Measurements from ENCODE around the gene EFCAB11.

Gene EFCAB11

DNA sequence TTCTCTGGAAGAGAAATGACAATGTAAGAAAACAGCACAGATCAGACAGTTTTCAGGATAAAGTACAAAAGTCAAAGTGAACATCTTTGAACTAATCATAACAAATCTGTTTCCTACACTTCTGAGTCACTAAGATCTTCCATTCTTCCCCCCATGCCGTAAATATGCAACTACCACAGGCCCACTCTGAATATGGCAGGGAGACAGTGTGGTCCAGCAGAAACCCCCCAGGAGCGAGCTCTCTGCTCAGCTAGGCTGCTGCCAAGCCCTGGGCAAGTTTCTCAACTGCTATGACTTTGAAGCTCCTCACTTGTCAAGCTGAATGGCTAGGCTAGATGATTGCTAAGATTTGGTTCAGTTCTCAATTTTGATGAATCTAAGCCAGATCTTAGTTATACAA is 148.1 kb downstream of the EFCAB11 start:
- no peak for DNase-seq (ENCODE audit: low read depth)
- TF ChIP-seq, protein P1, sequence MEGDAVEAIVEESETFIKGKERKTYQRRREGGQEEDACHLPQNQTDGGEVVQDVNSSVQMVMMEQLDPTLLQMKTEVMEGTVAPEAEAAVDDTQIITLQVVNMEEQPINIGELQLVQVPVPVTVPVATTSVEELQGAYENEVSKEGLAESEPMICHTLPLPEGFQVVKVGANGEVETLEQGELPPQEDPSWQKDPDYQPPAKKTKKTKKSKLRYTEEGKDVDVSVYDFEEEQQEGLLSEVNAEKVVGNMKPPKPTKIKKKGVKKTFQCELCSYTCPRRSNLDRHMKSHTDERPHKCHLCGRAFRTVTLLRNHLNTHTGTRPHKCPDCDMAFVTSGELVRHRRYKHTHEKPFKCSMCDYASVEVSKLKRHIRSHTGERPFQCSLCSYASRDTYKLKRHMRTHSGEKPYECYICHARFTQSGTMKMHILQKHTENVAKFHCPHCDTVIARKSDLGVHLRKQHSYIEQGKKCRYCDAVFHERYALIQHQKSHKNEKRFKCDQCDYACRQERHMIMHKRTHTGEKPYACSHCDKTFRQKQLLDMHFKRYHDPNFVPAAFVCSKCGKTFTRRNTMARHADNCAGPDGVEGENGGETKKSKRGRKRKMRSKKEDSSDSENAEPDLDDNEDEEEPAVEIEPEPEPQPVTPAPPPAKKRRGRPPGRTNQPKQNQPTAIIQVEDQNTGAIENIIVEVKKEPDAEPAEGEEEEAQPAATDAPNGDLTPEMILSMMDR (IDR thresholded peaks at IDR 0.05; ENCODE audit: control insufficient read depth, extremely low read depth, insufficient read depth), result no peak
- H3K4me3 ChIP-seq (ENCODE audit: low read depth, low read length), result no peak overlapping the region

DNA sequence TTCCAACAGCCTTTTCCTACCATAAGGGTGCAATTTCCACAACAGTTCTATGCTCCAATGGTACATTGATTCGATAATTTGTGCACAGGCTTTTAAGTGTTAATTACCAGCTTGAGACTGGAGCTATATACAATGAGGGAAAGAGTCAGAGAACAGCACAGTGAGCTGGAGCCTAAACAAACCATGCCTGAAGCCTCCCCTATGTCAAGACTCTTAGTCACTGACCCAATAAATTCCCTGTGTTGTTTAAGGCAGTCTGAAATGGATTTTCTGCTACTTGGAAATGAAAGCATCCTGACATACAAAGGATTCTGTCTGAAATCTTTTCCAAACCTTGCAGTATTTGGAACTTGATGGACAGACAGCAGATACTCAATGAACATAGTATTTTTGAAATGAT is 149.0 kb downstream of the EFCAB11 start:
- DNase-seq (ENCODE audit: low read depth), result no peak
- no peak overlapping the region for H3K4me3 ChIP-seq (ENCODE audit: low read depth, low read length)
- TF ChIP-seq, protein P1 (IDR thresholded peaks at IDR 0.05; ENCODE audit: control insufficient read depth, extremely low read depth, insufficient read depth), result no peak

DNA sequence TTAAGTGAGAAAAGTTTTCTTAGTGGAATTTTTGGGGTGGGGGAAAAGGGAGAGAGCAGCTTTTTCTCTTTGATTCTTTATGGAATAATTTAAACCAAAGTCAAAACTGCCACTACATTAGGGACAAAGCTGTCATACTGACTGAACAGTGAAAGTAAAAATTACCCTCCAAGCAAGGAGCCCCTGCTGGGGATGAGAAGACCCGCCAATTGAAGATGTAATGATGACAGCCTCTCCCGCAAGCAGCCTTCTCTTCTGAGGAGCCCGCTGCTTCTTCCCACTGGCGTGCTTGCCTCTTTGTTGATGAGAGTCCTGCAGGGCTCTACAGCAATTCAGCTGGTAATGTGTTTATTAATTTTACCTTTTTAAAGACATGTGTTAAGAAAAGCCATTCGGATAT is 151.0 kb downstream of the EFCAB11 start:
- no peak for DNase-seq (ENCODE audit: low read depth)
- no peak overlapping the region for H3K4me3 ChIP-seq (ENCODE audit: low read depth, low read length)
- TF ChIP-seq, protein P1 (IDR thresholded peaks at IDR 0.05; ENCODE audit: control insufficient read depth, extremely low read depth, insufficient read depth), result no peak

DNA sequence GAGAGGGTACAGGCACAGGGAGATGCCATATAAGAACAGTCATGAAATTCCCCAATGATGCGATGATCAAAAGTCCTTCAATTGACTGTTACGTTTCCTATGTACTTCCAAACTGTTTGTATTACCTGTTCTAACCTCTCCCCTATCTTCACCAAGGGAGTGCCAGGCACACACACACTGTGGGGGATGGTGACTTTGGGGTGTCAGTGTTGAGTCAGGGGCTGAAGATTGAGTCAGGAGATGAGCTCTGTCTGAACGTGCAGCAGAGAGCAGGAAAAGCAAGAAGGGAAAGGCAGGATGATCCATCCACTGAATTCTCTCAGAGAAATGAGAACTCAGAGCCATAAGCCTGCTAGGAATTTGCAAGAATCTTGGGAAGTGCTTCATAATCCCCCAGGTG is 153.4 kb downstream of the EFCAB11 start:
- H3K4me3 ChIP-seq (ENCODE audit: low read depth, low read length), result no peak overlapping the region
- TF ChIP-seq, protein P1 (IDR thresholded peaks at IDR 0.05; ENCODE audit: control insufficient read depth, extremely low read depth, insufficient read depth), result no peak
- DNase-seq (ENCODE audit: low read depth), result no peak

DNA sequence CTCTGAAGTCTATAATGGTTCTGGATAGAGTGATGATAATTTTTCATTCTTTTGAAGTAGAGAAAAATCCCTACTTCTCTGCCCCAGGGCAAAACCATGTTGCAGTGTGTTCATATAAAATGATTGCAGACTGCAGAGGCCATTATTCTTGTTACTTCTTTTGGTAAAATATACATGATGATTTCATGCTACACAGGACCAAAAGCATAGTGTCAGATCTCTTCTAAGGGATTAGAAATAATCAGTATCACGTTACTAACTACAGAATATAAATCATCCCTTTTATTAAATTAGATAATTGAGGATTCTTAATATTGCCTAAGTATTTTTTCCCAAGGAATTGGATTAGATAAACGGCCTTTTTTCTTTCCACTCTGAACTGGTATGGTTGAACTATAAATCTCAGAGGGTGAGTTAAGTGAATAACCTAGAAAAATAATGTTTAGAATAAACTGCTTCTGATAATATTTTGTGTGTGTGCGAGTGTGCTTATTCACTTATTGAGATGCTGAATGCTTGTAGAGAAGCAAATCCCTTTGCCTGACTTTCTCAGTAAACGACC is 156.2 kb downstream of the EFCAB11 start:
- TF ChIP-seq, protein P1 (IDR thresholded peaks at IDR 0.05; ENCODE audit: control insufficient read depth, extremely low read depth, insufficient read depth), result no peak
- DNase-seq (ENCODE audit: low read depth), result no peak
- no peak overlapping the region for H3K4me3 ChIP-seq (ENCODE audit: low read depth, low read length)

DNA sequence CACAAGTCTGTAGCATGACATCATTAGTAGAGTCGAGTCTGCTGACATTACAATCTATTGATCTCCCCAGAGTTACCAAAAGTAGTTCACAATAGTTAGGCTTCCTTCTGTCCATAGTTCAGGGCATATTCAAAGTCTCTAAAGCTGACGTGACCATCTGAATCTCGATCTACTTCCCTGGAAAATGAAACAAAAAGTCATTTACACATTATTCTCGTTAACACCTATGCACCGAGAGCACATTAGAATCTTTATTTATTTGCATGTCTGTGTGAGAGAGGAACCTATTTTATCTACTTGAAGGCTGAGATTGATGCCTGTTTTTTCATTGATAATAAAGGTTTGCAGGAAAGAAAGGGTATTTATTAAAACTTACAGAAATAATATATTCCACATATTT is 157.4 kb downstream of the EFCAB11 start:
- no peak for DNase-seq (ENCODE audit: low read depth)
- H3K4me3 ChIP-seq (ENCODE audit: low read depth, low read length), result no peak overlapping the region
- TF ChIP-seq, protein P1 (IDR thresholded peaks at IDR 0.05; ENCODE audit: control insufficient read depth, extremely low read depth, insufficient read depth), result no peak

DNA sequence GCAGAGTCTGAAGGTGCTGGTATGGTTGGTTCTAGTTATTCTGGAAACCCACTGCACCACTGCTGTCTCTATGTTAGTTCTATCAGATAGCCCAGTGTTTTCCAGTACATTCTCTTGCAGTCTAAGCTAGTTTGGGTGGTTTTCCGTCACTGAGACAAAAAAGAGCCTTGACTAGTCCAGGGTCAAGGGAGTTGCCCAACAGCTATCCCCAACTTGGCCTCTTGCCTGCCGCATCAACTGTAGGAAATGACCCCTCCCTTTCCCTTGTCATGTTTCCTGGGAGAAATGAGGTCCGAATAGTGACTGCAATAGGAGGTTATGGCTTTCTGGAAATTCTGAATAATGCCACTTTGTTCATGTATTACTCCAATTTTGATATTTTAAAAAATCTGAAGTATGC is 160.4 kb downstream of the EFCAB11 start:
- DNase-seq (ENCODE audit: low read depth), result no peak
- no peak overlapping the region for H3K4me3 ChIP-seq (ENCODE audit: low read depth, low read length)
- TF ChIP-seq, protein P1 (IDR thresholded peaks at IDR 0.05; ENCODE audit: control insufficient read depth, extremely low read depth, insufficient read depth), result no peak
